Activated CD8-positive, alpha-beta memory T cell treated with anti-CD3 and anti-CD28 coated beads, Interleukin-2, amount 50 U/mL, for 24 hours (primary cell): ENCODE measurements around the gene SEC63.
"Not testable (repeated sequence)": the region's sequence is repeated elsewhere in the genome, so short reads cannot be mapped to it uniquely, and the experiment has no call there.

ENCODE experiments used
- DNase-seq: peaks from one replicate; pipeline ENCODE4 v3.0.0-alpha.2; 2020; ENCODE audit errors: extremely low read depth

Gene SEC63

DNA sequence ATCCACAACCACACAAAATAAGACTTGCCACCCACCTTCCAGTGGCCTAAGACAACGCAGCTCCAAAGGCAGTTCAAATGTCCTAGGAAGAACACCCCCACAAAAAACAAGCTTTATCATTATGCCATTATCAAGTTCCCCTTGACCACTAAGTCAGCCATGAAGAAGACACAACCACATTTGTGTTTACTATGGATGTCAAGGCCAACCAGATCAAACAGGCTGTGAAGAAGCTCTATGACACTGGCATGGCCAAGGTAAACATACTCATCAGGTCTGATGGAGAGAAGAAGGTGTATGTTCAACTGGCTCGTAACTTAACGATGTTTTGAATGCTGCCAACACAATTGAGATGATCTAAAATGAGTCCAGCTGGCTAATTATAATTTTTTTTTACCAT is 26.1 kb downstream of the SEC63 start:
- DNase-seq: no peak

DNA sequence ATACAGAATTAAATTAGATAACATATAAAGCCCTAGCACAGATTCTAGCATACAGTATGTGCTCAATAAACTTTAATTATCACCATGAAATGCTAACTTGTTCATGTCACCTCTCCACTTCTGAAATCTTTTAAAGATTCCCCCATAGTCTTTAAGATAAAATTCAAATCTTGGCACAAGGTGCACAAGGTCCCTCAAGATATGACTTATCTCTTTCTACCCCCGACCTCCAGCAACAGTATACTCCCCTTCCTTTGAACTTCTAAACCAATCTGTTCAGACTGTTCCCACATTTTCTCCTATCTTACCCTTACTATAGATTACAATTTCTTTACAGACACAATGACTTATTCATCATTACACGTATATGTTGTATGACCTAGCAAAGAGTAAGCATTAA is 29.0 kb downstream of the SEC63 start:
- DNase-seq: no peak

DNA sequence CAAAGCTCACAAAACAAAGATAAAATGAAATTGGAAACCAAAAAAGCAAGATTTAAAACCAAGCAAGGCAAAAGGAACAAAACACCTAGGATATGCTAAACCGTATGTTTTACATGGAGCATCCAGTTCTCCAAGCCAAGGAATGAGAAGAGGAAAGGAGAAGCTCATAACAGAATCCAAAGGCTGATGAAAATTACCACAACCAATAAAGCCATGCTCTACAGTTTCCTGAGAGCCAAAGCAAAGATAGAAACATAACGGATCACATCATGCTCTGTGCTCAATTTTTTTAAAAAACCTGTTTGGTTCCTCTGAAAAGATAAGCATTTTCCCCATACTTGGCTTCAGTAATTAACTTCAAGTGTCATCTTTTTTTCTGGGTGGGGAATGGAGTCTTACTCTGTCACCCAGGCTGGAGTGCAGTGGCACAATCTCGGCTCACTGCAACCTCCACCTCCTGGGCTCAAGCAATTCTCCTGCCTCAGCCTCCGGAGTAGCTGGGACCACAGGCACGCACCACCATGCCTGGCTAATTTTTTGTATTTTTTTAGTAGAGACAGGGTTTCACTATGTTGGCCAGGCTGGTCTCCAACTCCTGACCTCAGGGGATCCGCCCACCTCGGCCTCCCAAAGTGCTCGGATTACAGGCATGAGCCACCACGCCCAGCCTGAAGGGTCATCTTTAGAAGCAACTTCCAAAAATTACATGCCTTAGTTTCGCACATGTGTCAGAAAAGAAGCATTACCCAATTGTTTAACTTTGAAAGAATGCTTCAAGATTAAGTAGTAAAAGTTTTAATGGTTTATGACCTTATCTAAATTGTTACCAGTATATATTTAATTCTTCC is 31.1 kb downstream of the SEC63 start:
- DNase-seq: not testable (repeated sequence)

DNA sequence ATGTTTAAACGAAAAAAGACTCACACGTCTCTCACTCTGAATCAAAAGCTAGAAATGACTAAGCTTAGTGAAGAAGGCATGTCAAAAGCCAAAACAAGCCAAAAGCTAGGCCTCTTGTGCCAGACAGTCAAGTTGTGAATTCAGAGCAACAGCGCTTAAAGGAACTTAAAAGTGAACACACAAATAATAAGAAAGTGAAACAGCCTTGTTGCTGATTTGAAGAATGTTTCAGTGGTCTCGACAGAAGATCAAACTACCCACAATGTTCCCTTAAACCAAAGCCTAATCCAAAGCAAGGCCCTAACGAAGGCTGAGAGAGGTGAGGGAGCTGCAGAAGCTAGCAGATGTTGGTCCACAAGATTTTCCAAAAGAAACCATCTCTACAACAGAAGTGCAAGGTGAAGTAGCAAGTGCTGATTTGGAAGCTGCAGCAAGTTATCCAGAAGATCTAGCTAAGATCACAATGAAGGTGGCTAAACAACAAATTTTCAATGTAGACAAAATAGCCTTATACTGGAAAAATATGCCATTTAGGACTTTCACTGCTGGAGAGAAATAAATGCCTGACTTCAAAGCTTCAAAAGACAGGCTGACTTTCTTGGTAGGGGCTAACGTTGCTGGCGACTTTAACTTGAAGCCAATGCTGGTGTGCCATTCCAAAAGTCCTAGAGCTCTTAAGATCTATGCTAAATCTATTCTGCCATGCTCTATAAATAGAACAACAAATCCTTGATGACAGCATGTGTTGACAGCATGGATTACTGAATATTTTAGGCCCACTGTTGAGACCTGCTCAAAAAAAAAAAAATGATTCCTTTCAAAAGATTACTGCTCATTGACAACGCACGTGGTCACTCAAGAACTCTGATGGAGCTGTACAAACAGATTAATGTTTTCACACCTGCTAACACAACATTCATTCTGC is 40.3 kb downstream of the SEC63 start:
- DNase-seq: no peak

DNA sequence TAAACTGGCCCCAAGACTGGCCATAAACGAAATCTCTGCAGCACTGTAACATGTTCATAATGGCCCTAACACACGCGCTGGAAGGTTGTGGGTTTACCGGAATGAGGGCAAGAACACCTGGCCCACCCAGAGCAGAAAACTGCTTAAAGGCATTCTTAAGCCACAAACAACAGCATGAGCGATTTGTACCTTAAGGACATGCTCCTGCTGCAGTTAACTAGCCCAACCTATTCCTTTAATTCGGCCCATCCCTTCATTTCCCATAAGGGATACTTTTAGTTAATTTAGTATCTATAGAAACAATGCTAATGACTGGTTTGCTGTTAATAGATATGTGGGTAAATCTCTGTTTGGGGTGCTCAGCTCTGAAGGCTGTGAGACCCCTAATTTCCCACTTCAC is 41.0 kb downstream of the SEC63 start:
- DNase-seq: not testable (repeated sequence)

DNA sequence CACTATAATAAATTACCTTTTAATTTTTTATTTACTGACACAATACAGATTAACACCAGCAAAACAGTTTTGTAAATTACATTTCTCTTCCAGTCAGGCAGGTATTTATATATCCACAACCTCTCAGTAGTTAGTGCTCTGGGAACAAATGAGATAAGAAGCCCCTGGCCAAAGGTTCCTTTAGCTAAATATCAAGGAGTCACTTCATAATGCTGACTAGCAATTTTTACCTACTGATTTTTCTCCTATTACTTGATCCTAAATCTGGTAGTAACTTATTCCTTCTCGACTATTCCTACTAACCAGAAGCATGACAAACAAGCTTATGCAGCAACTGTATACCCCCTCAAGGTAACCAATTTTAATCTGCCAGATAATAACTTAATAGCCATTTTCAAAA is 46.3 kb downstream of the SEC63 start:
- DNase-seq: no peak

DNA sequence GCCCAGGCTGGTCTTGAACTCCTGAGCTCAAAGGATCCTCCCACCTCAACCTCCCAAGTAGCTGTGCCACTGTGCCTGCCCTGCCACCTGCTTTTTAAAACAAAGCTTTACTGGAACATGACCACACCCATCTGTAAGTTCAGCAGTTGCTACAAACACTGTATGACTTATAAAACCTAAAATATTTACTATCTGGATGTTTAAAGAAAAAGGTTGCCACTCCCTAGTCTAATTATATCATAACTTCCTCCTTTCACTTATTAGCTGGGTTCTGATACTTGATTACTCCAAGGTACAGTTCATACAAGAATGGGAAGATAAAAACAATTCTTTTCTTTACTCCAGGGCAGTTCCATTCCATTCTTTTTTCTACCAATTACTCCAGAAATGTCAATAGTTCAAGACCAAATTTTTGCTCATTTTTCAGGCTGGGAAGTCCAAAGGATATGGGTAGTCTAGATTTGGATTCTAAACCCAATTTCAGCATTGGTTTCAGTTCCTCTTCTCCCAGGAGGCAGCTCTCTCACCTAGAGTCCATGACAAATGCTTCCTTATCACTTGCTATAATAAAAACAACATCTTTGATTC is 63.1 kb downstream of the SEC63 start:
- DNase-seq: no peak

DNA sequence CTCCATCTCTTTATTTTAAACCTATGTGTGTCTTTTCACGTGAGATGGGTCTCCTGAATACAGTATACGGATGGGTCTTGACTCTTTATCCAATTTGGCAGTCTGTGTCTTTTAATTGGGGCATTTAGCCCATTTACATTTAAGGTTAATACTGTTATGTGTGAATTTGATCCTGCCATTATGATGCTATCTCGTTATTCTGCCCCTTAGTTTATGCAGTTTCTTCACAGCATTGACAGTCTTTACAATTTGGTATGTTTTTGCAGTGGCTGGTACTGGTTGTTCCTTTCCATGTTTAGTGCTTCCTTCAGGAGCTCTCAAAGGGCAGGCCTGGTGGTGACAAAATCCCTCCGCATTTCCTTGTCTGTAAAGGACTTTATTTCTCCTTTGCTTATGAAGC is 67.6 kb downstream of the SEC63 start:
- DNase-seq: not testable (repeated sequence)

DNA sequence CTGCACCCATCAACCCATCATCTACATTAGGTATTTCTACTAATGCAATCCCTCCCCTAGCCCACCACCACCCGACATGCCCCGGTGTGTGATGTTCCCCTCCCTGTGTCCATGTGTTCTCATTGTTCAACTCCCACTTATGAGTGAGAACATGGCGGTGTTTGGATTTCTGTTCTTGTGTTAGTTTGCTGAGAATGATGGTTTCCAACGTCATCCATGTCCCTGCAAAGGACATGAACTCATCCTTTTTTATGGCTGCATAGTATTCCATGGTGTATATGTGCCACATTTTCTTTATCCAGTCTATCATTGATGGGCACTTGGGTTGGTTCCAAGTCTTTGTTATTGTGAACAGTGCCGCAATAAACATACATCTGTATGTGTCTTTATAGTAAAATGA is 72.1 kb downstream of the SEC63 start:
- not testable (repeated sequence) for DNase-seq

DNA sequence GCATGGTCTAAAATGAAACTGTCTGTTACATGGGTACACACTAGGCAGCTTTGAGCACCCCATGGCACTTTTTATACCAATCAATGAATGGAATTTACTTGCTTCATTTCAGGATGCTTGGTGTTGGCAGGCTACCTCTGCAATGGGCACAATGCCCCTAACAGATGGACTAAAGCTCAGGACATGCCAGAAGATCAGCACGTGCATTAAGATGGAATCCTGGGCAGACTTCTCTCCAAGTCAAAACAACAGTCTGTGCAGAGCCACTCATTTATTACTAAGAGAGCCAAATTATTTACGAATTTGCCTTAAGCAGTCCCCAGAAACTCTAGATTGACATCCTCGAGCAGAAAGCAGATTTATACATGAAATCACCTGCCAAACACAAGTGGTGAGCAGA is 78.1 kb downstream of the SEC63 start:
- DNase-seq: no peak

DNA sequence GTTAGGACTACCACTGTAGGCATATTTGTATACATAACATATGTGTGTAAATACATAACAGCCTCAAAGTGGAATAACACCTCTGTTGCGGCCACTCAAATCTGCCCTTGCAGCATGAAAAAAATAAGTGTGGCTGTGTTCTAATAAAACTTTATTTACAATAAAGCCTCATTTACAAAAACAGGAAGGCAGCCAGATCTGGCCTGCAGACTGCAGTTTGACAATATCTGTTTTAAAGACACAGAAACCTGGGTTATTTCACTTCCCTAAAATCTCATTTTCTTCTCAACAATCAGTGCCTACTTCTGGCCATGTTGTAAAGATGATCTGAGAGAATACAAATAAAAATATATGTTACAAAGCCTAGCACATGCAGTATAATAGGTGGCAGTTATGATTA is 80.0 kb downstream of the SEC63 start:
- DNase-seq: no peak

DNA sequence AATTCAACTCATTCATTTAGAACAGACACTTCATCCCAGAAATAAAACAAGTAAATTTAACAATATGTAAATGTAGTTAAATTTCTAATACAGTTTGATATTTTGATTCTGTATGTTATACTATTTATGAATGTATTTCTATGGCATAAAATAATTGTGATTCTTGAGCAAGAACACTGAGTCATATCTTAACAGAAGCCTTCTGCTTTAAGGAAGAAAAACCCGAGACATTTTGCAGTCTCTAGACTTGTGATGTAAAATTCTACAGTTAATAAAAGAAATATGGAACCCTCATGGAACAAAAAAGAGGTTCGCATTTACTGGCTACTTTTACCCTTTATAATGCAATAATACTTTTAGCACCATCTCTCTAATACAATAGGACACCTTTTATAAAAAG is 86.0 kb downstream of the SEC63 start:
- DNase-seq: no peak

DNA sequence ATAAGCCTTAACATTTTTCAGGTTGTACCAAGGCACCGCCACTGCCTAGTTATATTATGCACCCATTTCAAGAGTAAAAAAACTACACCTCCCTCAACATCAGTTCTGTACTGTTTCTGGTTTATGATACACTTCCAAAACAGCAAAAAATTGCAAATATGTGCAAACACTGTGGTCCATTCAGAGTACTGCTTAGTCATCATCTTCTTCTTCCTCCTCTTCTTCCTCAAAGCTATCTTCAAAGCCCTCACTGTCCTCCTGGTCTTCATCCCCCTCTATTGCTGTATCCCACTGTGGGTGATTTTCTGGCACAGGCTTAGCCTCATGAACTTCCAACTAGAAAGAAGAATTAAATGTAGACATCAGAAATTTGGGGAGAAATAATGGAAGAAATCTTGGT is 86.5 kb downstream of the SEC63 start:
- not testable (repeated sequence) for DNase-seq

DNA sequence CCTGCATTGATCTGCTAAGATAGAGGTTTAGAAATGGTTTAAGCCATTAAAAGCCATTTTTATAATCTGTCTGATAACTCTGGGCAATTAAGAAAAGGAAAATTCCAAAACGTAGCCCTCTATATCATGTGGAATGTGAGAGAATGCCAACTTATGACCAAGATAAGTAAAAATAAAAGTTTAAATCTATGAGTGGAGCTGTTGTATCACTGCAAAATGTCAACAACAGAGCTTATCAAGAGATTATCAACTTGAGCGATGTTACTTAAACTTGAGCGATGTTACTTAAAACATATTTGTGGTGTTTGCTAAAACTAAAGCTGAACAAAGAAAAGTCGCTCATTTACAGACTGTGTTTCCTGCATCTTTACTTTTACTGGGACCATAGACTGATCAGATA is 87.0 kb downstream of the SEC63 start:
- DNase-seq: no peak

DNA sequence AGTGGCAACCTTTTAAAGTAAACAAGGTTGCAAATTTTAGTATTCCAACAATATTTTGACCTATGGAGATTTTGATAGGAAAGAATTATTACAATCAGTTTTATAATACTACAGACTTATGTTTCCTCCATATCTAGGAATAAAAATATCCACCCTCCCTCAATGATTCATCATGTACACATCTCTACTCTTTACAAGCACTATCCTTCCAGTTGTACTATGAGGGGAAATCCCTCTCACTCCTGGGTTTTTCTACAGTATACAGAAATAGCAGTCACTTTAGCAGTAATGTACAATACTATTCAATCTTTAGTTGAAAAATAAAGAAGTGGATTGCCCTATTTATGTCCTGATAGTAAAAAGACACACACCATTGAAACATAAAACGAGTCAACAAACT is 87.6 kb downstream of the SEC63 start:
- DNase-seq: no peak

DNA sequence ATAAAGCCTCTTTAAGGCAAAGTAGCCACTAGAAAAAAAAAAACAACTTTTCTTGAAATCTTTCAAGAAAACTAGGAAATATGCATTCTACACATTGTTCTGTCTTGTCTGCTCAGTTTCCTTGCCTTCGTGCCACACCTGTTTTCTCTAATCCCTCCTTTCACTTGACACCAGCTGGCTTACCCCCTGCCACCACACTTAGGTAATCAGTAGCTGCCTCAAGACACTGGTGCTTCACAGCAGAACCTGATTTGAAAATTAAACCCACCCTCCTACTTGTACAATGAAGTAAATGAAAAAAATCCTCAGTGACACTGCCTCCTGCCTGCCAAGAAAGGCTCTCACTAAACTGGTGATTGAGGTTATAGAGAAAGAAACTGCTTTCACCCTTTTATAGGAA is 88.1 kb downstream of the SEC63 start:
- DNase-seq: no peak

DNA sequence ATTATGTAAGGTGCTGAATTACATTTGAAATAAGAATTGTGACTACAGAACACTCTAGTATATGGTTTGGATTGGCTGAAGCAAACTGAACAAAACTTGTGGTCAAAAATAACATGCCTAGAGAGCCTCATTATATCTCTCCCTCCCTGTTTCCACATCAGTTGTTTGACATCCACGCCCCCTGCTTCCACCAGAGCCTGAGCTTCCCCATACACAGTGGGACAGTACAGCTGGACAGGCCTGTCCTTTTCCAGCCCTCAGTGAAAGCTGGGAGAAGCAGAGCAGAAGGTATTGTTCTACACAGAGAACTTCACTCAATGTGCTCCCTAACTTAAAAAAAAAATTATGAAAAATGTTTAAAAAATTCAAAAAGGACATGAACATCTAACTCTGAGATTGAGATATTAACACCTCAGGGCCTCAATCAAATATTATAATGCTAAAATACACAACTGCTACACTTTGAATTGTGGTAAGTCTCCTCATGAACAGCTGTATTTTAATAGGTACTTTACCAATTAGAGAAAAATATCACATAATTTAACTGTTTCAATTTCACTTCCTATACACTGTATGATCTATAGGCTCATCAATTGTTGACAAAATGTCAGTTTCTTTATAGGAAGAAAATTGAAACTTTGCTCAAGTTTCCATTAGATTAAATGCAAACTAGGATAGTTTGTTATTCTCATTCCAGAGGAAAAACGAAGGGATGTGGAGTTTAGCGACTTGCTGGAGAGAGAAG is 89.0 kb downstream of the SEC63 start:
- DNase-seq: no peak

DNA sequence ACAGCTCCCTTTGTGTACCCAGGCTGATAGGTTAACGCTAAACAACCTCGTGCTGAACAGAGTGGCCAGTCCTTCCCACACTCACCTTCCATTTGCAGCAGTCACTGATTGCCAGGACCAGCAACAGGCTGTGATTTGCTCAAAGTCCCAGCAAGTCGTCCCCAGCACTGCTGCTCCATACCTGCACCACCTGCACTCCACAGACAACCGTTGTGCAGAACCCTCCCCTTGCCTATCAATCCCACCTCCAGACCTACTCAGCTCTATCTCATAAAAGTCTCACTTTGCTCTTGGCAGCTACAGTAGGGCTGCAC is 90.7 kb downstream of the SEC63 start:
- DNase-seq: no peak

DNA sequence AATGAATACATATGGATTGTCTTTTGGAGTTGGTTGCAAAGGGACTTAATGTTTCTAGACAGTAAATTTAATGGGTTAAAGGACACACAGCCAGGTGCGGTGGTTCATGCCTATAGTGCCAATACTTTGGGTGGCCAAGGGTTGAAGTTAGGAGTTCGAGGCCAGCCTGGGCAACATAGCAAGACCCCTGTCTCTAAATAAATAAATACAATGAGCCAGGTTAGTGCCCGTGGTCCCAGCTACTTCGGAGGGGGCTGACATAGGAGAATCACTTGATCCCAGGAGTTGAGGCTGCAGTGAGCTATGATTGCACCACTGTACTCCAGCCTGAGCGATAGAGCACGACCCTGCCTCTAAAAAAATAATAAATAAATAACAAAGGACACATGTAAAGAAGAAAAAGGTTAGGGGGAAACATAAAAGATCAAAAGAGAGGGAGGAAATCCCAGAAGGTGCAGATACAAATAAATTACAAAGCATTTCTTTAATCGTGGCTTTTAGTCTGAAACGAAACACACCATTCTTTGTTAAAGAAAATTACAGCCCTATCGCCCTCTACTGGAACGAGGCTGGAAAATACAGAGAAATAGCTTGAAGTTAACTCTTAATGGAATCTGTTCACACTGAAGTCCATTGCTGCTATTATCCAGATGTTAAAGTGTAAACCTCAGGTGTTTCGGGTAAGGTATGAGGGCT is 91.3 kb downstream of the SEC63 start:
- DNase-seq: no peak

DNA sequence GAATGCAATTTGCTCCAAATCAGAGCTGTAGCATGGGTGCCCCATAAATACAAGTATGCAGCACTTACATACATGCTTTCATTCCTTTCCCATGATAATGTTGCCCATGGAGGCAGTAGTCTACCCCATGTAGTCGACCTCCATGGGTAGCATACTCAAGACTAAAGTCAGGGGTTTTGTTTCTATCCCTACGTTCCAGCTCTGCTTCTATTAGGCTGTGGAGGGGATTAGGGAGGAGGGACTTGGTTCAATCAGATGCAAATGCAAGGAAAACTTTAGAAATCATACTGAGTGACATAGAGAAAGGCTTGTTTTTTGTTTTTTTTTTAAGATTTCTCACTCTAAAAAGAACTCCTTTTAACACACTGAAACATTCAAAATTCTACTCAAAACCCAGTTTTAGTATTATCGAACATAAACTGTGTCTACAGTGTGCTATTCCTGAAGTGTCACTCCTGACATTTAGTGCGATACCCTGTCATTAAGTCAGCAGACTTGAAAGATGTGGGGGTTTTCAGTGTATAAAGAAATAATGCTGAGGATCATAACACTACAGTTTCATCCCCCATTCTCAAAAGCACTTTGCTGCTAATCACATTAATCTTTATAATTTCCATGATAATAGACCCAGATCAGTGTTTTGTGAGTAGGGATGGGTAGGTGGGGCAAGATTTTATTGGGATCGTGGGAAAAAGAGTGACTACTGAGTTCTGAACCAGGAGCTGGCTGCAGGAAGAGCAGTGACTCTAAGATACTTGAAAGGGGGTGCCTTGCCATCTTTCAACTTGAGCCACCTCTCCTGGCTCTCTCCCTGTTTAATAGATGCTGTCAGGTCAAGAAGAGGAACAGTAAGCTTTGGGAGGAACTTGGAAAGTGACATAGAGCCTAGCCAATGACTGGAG is 93.5 kb downstream of the SEC63 start:
- DNase-seq: no peak
